GM12892 (cell line): Measurements from ENCODE around the gene ANKRD11.

ENCODE experiments used
- POLR2A ChIP-seq: IDR thresholded peaks from 2 replicates; pipeline ENCODE4 v1.6.1; 2011; ENCODE audit warnings: low read depth, low read length, control low read depth
- POLR2AphosphoS5 ChIP-seq: IDR thresholded peaks from 2 replicates; pipeline ENCODE4 v1.6.1; 2011; ENCODE audit warnings: low read depth, low read length, control low read depth
- TAF1 ChIP-seq: IDR thresholded peaks from 2 replicates; pipeline ENCODE4 v1.6.1; 2011; ENCODE audit warnings: low read depth, mild to moderate bottlenecking, control low read depth, low read length, borderline replicate concordance

DNA sequence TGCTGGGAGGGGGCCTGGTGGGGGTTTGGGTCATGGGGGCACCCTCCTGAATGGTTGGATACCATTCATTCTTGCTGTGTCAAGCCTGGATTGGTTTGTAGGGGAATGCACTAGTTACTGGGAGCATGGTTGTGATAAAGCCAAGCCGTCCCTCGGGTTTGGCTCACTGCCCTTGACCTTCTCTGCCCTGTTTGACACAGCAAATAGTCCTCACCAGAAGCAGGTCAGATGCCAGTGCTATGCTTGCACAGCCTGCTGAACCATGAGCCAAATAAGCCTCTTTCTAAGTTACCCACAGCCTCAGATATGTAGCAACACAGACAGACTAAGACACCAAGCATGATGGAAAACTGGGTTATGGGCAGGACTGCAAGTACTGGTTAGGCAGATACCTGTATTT is 258.3 kb downstream of the ANKRD11 start:
- no peak for TF ChIP-seq POLR2A
- no peak for TF ChIP-seq POLR2AphosphoS5
- no peak for TF ChIP-seq TAF1
